ENCODE results near the gene ITGBL1.

The ITGBL1 gene

GRCh38 chr13:101706651-101707050, 254.2 kb downstream of the ITGBL1 start:
- ChIA-PET CTCF (no interaction called here), POLR2A (no interaction called here)
- DNase-seq (ENCODE audit: extremely low spot score) = no peak
- TF ChIP-seq L3MBTL2 (conservative IDR thresholded peaks at IDR 0.05) (no peak), ARNT (IDR thresholded peaks at IDR 0.05) (no peak)

DNA sequence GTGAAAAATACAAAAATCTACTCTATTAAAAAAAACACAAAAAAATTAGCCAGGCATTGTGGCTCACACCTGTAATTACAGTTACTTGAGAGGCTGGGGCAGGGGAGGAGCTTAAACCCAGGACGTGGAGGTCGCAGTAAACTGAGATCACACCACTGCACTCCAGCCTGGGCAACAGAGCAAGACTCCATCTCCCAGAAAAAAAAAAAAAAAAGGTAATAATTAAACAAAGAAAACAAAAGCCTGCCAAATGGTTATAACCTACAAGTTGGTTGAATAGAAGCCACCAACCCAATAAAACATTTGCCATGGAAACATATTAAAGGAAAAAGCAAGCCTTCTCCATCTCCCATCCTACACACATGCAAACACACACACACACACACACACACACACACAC, 255.2 kb downstream of the ITGBL1 start:
- ChIA-PET POLR2A (no interaction called here), CTCF (no interaction called here)
- DNase-seq (ENCODE audit: extremely low spot score) = no peak
- TF ChIP-seq ARNT (IDR thresholded peaks at IDR 0.05) = no peak
- TF ChIP-seq ZNF384 (IDR thresholded peaks at IDR 0.05) = no peak
- no peak for TF ChIP-seq ELF4 (IDR thresholded peaks at IDR 0.05)
- no peak for TF ChIP-seq HDGF (IDR thresholded peaks at IDR 0.05; ENCODE audit: borderline replicate concordance)
- no peak for TF ChIP-seq TARDBP (IDR thresholded peaks at IDR 0.05)
- TF ChIP-seq FOXA1 (IDR thresholded peaks at IDR 0.05) = no peak
- TF ChIP-seq L3MBTL2 (conservative IDR thresholded peaks at IDR 0.05) = no peak
- TF ChIP-seq NFRKB (IDR thresholded peaks at IDR 0.05) = no peak
- TF ChIP-seq SP1 (IDR thresholded peaks at IDR 0.05) = no peak
- TF ChIP-seq LEF1 (IDR thresholded peaks at IDR 0.05; ENCODE audit: borderline replicate concordance) = no peak
- no peak for TF ChIP-seq BHLHE40 (IDR thresholded peaks at IDR 0.05; ENCODE audit: borderline replicate concordance)
- no peak for TF ChIP-seq CTBP1 (IDR thresholded peaks at IDR 0.05; ENCODE audit: borderline replicate concordance)
- TF ChIP-seq SUZ12 (IDR thresholded peaks at IDR 0.05) = no peak
- no peak for TF ChIP-seq FOXK2 (IDR thresholded peaks at IDR 0.05)
- no peak for TF ChIP-seq FOXM1 (IDR thresholded peaks at IDR 0.05; ENCODE audit: borderline replicate concordance)
- TF ChIP-seq PKNOX1 (IDR thresholded peaks at IDR 0.05) = no peak

GRCh38 chr13:101708115-101708514, 255.6 kb downstream of the ITGBL1 start:
- CTCF ChIA-PET = no interaction called here
- DNase-seq (ENCODE audit: extremely low spot score) = no peak
- POLR2A ChIA-PET = no interaction called here
- no peak for TF ChIP-seq LEF1 (IDR thresholded peaks at IDR 0.05; ENCODE audit: borderline replicate concordance)
- TF ChIP-seq FOXM1 (IDR thresholded peaks at IDR 0.05; ENCODE audit: borderline replicate concordance) = no peak
- TF ChIP-seq HDGF (IDR thresholded peaks at IDR 0.05; ENCODE audit: borderline replicate concordance) = no peak
- TF ChIP-seq ELF4 (IDR thresholded peaks at IDR 0.05) = no peak
- no peak for TF ChIP-seq SP1 (IDR thresholded peaks at IDR 0.05)
- TF ChIP-seq FOXA1 (IDR thresholded peaks at IDR 0.05) = no peak
- no peak for TF ChIP-seq BHLHE40 (IDR thresholded peaks at IDR 0.05; ENCODE audit: borderline replicate concordance)

GRCh38 chr13:101709952-101710351, 257.5 kb downstream of the ITGBL1 start:
- CTCF ChIA-PET = no interaction called here

GRCh38 chr13:101711307-101712025, 259.0 kb downstream of the ITGBL1 start:
- ChIA-PET CTCF (no interaction called here), POLR2A (no interaction called here)
- DNase-seq (ENCODE audit: extremely low spot score) = no peak
- TF ChIP-seq FOXM1 (IDR thresholded peaks at IDR 0.05; ENCODE audit: borderline replicate concordance) = no peak
- no peak for TF ChIP-seq FOXA1 (IDR thresholded peaks at IDR 0.05)
- no peak for TF ChIP-seq SUZ12 (IDR thresholded peaks at IDR 0.05)
- TF ChIP-seq NFRKB (IDR thresholded peaks at IDR 0.05) = no peak
- no peak for TF ChIP-seq BHLHE40 (IDR thresholded peaks at IDR 0.05; ENCODE audit: borderline replicate concordance)
- TF ChIP-seq FOXK2 (IDR thresholded peaks at IDR 0.05) = no peak
- TF ChIP-seq L3MBTL2 (conservative IDR thresholded peaks at IDR 0.05) = no peak
- no peak for TF ChIP-seq ELF4 (IDR thresholded peaks at IDR 0.05)
- no peak for TF ChIP-seq TARDBP (IDR thresholded peaks at IDR 0.05)
- no peak for TF ChIP-seq CTBP1 (IDR thresholded peaks at IDR 0.05; ENCODE audit: borderline replicate concordance)
- no peak for TF ChIP-seq LEF1 (IDR thresholded peaks at IDR 0.05; ENCODE audit: borderline replicate concordance)
- no peak for TF ChIP-seq ZNF384 (IDR thresholded peaks at IDR 0.05)
- no peak for TF ChIP-seq PKNOX1 (IDR thresholded peaks at IDR 0.05)
- no peak for TF ChIP-seq HDGF (IDR thresholded peaks at IDR 0.05; ENCODE audit: borderline replicate concordance)
- no peak for TF ChIP-seq ARNT (IDR thresholded peaks at IDR 0.05)
- TF ChIP-seq SP1 (IDR thresholded peaks at IDR 0.05) = no peak

More at GRCh38 chr13:101709952-101710351, 257.5 kb downstream of the ITGBL1 start:
- no peak for DNase-seq (ENCODE audit: extremely low spot score)
- no peak for TF ChIP-seq ARNT (IDR thresholded peaks at IDR 0.05)
- POLR2A ChIA-PET = no interaction called here

DNA sequence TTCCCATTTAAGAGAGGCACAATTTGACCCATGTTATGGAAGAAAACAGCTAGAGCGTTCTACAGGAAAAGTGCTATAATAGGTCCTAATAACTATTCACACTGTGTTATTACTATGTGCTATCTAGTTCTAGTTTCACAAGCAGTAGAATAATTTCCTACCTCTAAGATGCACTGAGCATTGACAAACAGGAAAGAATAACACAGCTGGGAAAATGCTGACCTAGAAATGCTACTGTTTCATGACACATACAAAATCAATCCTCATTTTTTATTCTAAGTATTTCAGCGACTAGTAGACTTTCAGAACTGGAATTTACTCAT, 259.5 kb downstream of the ITGBL1 start:
- ChIA-PET CTCF (no interaction called here), POLR2A (no interaction called here)
- TF ChIP-seq NFRKB (IDR thresholded peaks at IDR 0.05) (no peak), FOXM1 (IDR thresholded peaks at IDR 0.05; ENCODE audit: borderline replicate concordance) (no peak), LEF1 (IDR thresholded peaks at IDR 0.05; ENCODE audit: borderline replicate concordance) (no peak), ELF4 (IDR thresholded peaks at IDR 0.05) (no peak), CTBP1 (IDR thresholded peaks at IDR 0.05; ENCODE audit: borderline replicate concordance) (no peak), SUZ12 (IDR thresholded peaks at IDR 0.05) (no peak), ZNF384 (IDR thresholded peaks at IDR 0.05) (no peak), FOXK2 (IDR thresholded peaks at IDR 0.05) (no peak), ARNT (IDR thresholded peaks at IDR 0.05) (no peak), SP1 (IDR thresholded peaks at IDR 0.05) (no peak), TARDBP (IDR thresholded peaks at IDR 0.05) (no peak), PKNOX1 (IDR thresholded peaks at IDR 0.05) (no peak), BHLHE40 (IDR thresholded peaks at IDR 0.05; ENCODE audit: borderline replicate concordance) (no peak), L3MBTL2 (conservative IDR thresholded peaks at IDR 0.05) (no peak), HDGF (IDR thresholded peaks at IDR 0.05; ENCODE audit: borderline replicate concordance) (no peak), FOXA1 (IDR thresholded peaks at IDR 0.05) (no peak)
- DNase-seq (ENCODE audit: extremely low spot score) = no peak
